BE2C (cell line): ENCODE results near the gene SRPX.

ENCODE experiments used
- DNase-seq: peaks from one replicate; pipeline ENCODE4 v3.0.0-alpha.2; 2020
- H3K27me3 ChIP-seq: fragments of 250-450 bp; sonication (Bioruptor Pico); 2 replicates; pipeline ENCODE4 v1.5.1; 2020; ENCODE audit warnings: mild to moderate bottlenecking
- H3K36me3 ChIP-seq: fragments of 250-450 bp; sonication (Bioruptor Pico); 2 replicates; pipeline ENCODE4 v1.5.1; 2020; ENCODE audit warnings: mild to moderate bottlenecking
- H3K4me1 ChIP-seq: fragments of 250-450 bp; sonication (Bioruptor Pico); 2 replicates; pipeline ENCODE4 v1.5.1; 2020
- H3K4me3 ChIP-seq: 2 replicates; pipeline ENCODE4 v1.5.1; 2011; ENCODE audit warnings: low read depth, low read length
- H3K9me3 ChIP-seq: fragments of 250-450 bp; sonication (Bioruptor Pico); 2 replicates; pipeline ENCODE4 v1.5.1; 2020
- CTCF ChIP-seq: IDR thresholded peaks from 2 replicates; pipeline ENCODE4 v1.5.1; 2012; ENCODE audit warnings: mild to moderate bottlenecking, low read depth, low read length

The SRPX gene

DNA sequence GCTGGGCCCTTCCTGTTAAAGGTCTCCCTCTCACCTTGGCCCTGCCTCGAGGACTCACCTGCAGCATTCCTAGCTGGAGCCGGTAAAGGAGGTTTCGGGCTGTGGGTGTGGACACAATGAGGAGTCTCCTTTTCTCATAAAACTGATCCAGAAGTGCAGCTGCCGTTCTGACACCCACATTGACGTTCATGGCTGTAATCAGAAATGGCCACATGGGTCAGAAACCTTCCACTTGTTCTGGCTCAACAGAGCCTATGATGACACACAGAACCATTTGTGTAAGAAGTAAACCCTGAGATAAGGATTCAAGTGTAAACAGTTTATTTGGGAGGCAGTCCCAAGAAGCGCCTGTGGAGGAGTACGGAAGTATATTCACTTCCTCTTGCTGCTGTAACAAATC lies 63.8 kb downstream of the SRPX start:
- H3K4me1 ChIP-seq, result no peaks in the 10 kb centered on the region
- H3K4me3 ChIP-seq, result no peak overlapping the region
- DNase-seq, result no peak
- H3K9me3 ChIP-seq, result no peaks in the 10 kb centered on the region
- TF ChIP-seq CTCF, result no peak
- no peaks in the 10 kb centered on the region for H3K27me3 ChIP-seq
- no peaks in the 10 kb centered on the region for H3K36me3 ChIP-seq

DNA sequence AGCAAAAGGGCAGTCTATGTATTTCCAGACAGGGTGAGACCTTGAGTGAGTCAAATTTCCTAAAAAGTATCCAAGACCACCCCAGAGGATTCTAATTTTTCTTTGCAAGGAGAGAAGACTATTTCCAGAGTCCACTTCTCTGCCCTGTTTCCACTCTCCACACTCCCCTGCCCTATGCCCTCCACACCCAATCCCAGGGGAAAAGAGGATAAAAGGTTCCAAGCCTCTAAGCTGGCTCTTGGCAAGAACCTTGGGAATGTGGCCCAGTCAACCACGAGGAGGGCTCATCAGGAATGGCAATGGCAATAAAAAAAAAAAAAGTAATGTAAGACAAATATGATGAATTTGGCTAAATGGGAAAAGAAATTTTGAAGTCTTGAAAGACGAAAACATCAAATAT lies 65.9 kb downstream of the SRPX start:
- Histone ChIP-seq H3K9me3 (no peaks in the 10 kb centered on the region), H3K36me3 (no peaks in the 10 kb centered on the region), H3K27me3 (no peaks in the 10 kb centered on the region), H3K4me1 (no peaks in the 10 kb centered on the region), H3K4me3 (no peak overlapping the region)
- no peak for TF ChIP-seq CTCF
- DNase-seq, result no peak

- no peak for DNase-seq
- no peaks in the 10 kb centered on the region for H3K27me3 ChIP-seq
- no peaks in the 10 kb centered on the region for H3K36me3 ChIP-seq
- TF ChIP-seq CTCF, result no peak
- no peak overlapping the region for H3K4me3 ChIP-seq
- no peaks in the 10 kb centered on the region for H3K9me3 ChIP-seq
- H3K4me1 ChIP-seq, result no peaks in the 10 kb centered on the region
Observed at GRCh38 chrX:38154340-38154739, 66.3 kb downstream of the SRPX start.

DNA sequence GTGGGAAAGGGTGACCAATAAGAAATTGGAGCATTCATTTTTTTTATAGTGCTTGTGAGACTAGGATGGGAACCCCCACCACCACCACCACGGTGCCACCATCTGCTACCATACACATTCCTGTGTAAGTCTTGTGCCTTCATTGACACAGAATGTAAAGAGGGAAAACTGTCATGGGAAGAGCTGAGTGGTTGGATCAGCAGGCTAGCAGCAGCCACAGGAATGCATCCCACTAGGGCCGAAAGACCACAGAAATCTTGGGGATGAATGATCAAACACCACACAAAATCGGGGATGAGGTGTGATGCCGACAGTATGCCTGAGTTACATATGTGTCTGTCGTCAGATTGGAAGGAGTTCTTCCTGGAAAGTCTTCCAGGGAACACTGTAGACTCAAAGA lies 69.2 kb downstream of the SRPX start:
- DNase-seq, result no peak
- no peaks in the 10 kb centered on the region for H3K27me3 ChIP-seq
- TF ChIP-seq CTCF, result no peak
- no peak overlapping the region for H3K4me3 ChIP-seq
- no peaks in the 10 kb centered on the region for H3K4me1 ChIP-seq
- H3K9me3 ChIP-seq, result no peaks in the 10 kb centered on the region
- H3K36me3 ChIP-seq, result no peaks in the 10 kb centered on the region

DNA sequence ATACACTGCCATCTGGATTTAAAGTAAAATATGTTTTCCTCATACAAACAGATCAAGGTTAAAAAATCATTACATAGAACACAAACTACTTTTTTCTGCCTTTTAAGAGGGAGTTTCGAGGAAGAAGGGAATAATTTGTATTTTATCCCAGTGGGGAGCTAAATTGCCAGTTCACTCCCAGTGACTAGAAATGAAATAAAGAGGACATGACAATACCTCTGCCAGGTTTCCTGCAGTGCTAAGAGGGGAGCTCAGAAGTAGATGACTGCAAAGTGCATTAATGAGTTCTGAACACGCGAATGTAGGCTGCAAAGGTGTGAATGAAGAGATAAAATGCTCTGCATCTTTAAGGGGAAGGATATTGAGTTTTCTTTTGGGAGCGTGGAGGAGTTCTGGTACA lies 69.7 kb downstream of the SRPX start:
- Histone ChIP-seq H3K9me3 (no peaks in the 10 kb centered on the region), H3K4me1 (no peaks in the 10 kb centered on the region), H3K4me3 (no peak overlapping the region), H3K27me3 (no peaks in the 10 kb centered on the region), H3K36me3 (no peaks in the 10 kb centered on the region)
- DNase-seq, result no peak
- TF ChIP-seq CTCF, result no peak

DNA sequence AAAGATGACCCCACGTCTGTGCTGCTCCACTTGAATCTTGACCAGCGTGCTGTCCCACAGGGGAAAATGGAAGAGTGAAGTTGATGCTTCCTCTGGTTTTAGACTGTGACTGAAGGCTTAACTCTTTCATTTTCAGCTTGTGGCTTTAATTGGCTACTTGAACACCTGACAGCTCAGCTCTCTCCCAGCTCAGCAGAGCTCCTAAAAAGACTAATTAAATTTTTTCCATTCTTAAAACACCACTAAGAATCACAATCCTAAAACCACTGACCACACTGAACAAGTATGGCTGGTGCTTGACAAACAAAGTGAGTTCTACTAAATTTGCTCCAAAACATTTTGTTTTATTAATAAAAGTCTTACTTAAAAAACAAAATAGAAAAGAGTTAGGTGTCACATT lies 71.7 kb downstream of the SRPX start:
- Histone ChIP-seq H3K4me1 (no peaks in the 10 kb centered on the region), H3K4me3 (no peak overlapping the region), H3K9me3 (no peaks in the 10 kb centered on the region), H3K36me3 (no peaks in the 10 kb centered on the region), H3K27me3 (no peaks in the 10 kb centered on the region)
- DNase-seq, result no peak
- no peak for TF ChIP-seq CTCF
